GM18519 (cell line): ENCODE data around the gene PLXDC2.

ENCODE experiments used
- ATAC-seq: cut with Tn5 transposase; IDR thresholded peaks from one replicate; pipeline ENCODE4 v1.9.1; 2021; ENCODE audit warnings: mild to moderate bottlenecking, moderate library complexity; ENCODE audit not compliant: unreplicated experiment, low FRiP score

The PLXDC2 gene

GRCh38 chr10:20299034-20299736, 483.0 kb downstream of the PLXDC2 start:
- ATAC-seq = no peak

- no peak for ATAC-seq
Observed at GRCh38 chr10:20300735-20301134, 484.5 kb downstream of the PLXDC2 start.

GRCh38 chr10:20302033-20302432, 485.8 kb downstream of the PLXDC2 start:
- no peak for ATAC-seq

DNA sequence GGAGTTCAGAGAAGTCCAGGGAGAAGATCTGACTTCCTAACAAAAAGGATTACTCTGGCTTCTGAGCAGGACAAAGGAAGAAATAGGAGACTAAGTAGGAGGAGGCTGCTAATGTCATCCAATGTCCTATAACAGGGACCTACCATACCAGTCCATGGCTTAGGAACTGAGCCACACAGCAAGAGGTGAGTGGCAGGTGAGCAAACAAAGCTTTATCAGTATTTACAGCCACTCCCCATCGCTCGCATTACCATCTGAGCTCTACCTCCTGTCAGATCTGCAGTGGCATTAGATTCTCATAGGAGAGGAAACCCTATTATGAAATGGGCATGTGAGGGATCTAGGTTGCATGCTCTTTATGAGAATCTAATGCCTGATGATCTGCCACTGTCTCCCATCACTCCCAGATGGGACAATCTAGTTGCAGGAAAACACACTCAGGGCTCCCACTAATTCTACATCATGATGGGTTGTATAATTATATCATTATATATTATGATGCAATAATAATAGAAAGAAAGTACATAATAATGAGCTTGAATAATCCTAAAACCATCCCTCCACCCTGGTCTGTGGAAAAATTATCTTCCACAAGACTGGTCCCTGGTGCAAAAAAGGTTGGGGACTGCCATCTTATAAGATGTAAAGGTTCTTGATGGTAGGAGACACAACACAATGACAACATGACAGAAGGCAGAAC, 487.4 kb downstream of the PLXDC2 start:
- no peak for ATAC-seq

- ATAC-seq = no peak
Observed at GRCh38 chr10:20313665-20314064, 497.4 kb downstream of the PLXDC2 start.

- ATAC-seq = no peak
Observed at GRCh38 chr10:20314431-20314830, 498.2 kb downstream of the PLXDC2 start.

- no peak for ATAC-seq
Observed at GRCh38 chr10:20327954-20328353, 511.7 kb downstream of the PLXDC2 start.

DNA sequence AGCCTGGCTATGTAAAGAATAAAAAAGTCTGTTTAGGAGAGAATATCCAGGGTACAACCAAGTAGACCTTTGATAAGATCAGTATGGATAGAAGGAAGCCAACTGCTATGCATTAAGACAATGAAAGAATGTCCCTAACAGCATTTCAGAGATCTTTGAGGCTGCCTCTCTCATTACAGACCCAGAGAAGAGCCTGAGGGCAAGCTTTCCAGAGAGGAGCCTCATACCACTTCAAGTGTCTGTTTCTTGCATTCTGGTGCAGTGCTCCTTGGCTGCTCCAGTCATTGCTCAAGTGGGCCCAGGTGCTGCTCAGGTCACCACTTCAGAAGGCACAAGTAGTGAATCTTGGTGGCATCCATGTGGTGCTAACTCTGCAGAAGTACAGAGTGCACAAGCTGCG, 514.0 kb downstream of the PLXDC2 start:
- ATAC-seq = no peak

- ATAC-seq = no peak
Observed at GRCh38 chr10:20334559-20334958, 518.3 kb downstream of the PLXDC2 start.
